Islet precursor cell (in vitro differentiated cells): ENCODE data around the gene PUSL1.

Experiments used
- DNase-seq: peaks from one replicate; pipeline ENCODE4 v3.0.0-alpha.2; 2018

PUSL1 gene

DNA sequence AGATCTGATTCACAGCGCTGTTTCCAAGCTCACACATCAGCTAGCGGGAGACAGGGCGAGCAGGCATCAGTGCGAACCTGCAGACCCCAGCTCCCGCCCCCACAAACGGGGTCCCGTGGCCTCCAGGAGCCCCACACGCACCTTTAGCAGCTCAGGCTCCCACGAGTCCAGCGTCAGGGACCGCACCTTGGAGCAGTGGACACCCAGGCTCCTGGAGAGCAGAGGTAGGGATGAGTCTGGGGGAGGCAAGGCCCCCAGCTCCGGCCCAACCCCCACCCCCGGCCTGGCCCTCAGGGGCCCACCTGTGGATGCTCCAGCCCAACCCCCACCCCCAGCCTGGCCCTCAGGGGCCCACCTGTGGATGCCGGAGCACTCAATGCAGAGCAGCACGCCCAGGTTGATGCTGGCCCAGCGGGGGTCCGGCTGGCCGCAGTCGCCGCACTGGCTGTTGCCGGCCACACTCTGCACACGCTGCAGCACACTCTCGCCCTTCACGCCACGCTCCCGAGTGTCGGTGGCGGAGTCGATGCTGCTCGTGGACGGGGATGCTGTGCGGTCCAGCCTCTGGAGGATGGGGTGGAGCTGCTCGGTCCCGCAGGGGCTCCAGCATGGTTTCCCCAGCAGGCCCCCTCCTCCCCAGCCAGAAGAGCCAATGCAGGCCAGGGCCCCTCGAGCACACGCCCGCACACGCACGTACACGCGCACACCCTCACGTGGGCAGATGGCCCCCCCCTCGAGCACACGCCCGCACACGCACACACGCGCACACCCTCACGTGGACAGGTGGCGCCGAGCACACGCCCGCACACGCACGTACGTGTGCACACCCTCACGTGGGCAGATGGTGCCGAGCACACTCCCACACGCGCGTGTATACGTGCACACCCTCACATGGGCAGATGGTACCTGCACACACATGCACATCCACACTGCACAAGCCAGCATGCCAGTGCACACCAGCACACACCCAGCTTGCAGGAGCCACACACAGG, 12.0 kb upstream of the PUSL1 start:
- no peak for DNase-seq

DNA sequence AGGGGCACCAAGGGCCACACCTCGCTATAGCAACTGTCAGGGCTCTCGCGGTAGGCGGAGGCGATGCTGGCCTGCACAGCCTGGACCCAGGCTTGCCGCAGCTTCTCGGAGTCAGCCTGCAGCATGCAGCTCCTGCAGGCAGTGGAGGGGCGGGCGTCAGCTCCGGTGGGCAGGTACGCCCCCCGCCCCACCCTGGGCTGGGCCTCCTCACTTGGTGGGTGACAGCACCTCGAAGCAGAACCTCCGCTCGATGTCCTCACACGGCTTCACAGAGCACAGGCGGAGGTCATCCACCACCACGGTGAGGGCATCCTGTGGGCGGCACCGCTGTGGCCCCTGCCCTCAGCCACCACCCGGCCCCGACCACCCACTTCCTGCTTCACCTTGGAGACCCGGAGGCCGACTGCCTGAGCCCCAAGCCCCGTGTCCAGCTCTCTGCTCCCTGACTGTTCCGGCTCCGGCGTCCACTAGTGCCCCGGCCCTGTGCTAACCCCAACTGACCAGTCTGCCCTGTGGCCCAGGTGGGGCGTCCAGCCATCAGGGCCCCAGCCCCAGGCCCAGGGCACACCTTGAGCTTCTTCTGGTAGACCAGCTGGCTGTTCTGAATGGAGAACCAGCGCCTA, 10.5 kb upstream of the PUSL1 start:
- no peak for DNase-seq

DNA sequence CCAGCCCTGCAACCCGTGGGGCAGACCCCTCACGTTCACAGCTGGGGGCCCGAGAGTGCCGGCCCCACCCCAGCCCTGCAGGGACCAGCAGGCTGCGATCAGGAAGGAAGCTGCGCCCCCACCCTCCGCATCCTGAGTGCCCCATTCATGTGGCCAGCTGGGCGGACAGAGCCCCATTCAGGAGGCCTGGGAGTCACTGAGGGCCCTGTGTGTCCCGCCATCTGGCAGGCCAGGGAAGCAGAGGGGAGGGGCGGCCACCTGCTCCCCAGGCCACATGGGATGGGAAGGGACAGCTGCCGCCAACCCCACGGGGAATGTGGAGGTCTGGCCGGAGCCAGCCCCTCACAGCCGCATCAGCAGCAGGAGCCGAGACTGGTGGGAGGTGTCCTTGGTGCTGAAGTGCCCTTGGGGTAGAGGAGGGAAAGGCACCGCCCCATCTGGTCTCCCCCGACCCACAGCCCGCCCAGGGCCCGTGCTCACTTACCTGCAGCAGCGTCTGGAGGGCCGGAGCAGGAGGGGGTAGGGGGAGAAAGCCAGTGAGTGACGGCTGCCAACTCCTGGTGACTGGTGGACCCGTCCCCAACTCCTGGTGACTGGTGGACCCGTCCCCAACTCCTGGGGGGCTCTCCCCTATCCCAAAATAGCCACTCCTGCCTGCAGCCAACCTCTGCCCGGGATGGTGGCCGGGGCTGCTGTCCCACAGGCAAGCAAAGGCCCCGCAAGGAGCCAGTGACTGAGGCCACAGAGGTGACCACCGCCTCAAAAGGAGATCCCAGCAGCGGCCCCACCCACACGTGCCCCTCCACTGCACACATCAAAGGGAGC, 9.3 kb upstream of the PUSL1 start:
- peak; percentile 80 for DNase-seq

DNA sequence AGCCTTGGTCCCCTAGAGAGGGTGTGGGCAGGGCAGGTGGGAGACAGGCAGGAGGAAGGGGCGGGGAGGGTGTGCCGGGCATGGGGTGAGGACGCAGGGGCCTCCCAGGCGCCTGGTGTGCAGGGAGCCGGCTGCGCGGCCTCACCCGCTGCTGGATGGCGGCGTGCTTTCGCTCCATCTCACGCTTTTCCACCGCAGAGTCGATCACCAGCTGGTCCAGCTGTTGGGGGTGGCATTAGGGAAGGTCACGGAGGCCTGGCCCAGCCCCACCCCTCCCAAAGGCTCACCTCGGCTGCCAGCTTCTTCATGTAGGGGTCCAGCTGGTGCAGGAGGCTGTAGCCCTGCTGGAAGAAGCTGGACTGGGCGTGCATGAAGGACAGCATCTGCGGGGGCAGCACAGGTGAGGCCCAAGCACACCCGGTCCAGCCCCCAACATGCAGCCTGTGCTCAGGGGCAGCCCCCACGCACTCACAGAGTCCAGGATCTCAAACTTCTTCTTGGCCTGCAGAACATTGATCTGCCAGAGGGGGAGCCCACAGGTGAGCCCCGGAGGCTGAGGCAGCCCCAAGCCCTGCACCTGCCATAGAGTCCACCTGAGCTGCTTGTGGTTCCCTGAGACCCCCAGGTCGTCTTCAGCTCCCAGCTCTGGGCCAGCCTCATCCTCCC, 8.6 kb upstream of the PUSL1 start:
- no peak for DNase-seq

GRCh38 chr1:1300352-1300739, 8.1 kb upstream of the PUSL1 start:
- no peak for DNase-seq

DNA sequence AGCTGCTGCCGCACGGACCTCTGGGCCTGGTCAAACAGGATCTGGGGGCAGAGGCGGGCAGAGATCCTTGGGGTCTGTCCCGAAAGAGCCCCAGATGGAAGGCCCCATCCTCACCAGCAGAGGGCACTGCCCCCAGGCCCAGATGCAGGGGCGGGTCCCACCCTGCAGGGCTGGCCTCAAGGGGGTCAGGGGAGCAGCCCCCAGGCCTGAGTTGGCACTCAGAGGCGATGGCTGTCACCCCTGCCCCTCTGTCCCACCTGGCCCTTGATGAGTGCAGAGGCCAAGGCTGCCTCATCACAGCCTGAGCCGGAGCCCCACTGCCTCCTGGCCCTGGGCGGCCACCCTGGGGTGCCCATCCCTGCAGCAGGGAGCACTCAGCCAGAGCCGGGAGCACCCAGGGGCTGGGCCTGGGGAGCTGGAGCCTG, 6.4 kb upstream of the PUSL1 start:
- DNase-seq: no peak

- no peak for DNase-seq
These were observed 5.4 kb upstream of the PUSL1 start for GRCh38 chr1:1302951-1303509.

DNA sequence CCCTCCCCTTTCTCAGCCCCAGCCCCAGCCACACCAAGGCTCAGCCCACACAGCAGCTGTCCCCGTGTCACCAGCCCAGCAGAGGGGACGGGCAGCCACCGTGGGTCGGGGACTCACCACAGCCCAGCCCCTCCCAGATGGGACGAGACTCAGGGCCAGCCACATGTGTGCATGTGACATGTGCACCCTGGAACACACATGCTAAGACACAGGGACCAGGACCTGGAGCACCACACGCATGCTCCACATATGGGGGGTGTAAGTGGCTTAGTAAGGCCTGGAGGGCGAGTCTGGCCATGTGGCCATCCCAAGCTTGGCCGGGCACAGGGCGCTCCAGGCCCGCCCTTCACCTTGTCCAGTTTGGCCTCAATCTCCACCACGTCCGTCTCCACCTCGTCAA, 4.7 kb upstream of the PUSL1 start:
- no peak for DNase-seq

DNA sequence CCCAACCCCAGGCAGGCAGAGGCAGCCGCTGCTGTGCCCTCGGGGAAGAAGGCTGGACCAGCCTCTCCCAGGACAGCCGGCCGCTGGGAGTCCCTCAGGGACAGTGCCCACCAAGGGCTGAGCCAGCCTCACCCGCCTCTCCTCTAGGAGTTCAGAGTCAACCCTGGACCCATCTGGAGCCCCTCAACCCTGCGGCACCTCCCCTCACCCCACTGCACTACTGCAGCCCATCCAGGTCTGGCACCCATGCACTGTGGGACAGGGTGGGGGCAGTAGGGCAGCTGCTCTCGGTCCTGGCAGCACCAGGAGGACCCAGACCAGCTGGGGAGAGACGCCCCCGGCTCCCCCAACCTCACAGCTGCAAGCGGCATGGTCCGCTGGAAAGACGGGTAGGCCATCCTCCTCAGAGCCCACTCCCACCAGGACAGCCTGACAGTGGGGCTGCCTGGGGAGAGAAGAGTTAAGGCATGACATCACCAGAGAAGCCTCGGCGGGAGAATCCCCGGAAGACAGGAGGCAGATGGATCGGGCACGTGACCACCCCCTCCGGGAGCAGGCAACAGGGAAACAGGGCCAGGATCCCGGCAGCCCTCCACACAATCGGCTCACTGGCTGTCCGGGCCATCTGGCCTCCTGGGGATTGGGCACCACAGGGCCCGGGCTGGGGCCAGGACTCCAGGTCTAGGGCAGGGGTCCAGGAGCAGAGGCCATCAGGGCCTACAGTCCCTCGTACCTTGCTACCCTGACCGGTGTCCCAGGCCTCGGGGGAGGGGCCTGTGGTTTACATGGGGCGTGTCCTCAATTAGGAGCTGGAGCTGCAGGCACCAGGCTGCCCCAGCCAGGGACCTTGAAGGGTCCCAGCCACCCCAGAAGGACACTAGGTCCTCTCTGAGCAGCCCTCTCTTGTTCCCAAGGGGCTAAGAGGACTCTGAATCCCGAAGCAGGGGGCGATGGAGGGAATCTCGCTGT, 3.8 kb upstream of the PUSL1 start:
- peak; percentile 95 for DNase-seq

DNA sequence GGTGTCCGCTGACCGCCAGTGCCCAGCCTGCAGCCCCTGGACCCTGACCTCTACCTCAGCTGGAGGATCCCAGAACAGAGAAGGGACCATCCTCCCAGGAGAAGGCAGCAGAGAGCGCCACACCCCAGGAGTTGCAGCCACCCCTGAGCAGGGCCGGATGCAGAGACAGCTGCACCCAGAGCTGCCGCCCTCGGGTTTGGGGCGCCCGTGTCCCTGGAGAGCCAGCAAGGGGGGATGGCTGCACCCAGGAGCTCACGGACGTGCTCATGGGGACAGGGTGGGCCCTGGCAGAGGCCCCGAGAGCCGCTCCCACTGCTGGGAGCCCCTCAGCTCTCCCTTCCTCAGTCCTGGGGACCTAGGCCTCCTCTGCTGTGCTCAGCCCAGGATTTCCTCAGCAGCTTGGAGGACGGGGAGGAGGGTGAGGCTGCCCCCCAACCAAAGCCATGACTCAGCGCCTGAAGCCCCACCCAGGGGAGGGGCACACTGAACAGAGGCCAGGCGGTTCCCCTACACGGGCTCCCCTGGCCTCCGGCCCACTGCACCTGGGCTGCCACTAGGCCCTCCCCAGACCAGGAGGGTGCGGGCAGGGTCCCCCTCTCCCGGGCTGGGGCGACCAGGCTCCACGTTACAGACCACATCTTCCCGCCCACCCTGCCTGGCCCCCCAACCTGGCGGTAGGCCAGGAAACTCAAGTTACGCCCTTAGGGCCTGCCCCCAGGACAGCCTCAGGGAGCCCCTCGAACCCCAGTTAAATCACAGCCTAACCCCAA, 2.9 kb upstream of the PUSL1 start:
- DNase-seq: peak; percentile 74

DNA sequence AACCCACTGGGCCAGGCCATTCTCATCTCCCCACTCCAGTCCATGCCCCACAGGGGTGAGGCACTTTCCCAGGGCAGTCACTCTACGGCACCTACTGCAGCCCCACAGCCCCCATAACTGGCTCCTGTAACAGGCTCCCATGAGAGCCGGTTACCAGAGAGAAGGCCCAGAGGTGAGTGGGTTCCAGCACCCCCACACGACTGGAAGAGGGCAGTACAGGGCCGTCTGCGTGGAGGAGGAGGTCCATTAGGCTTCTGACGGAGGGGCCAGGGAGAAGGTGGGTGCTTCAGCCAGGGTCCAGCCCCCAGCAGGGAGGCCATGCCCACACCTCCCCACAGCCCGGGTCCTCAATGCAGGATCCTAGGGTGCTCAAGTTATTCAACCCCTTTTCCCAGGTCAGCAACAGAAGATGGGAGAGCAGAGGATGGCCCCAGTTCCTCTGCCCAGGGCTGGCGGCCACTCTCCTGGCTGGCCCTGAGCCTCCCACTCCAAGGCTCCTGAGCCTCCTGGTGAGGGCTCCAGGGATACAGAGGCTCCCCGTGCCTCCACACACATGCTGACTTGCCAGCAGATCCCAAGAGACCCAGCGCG, 2.2 kb upstream of the PUSL1 start:
- no peak for DNase-seq

GRCh38 chr1:1306661-1307260, 1.6 kb upstream of the PUSL1 start:
- DNase-seq: no peak

- DNase-seq: no peak
These were observed 1.0 kb upstream of the PUSL1 start for GRCh38 chr1:1307261-1307922.

DNA sequence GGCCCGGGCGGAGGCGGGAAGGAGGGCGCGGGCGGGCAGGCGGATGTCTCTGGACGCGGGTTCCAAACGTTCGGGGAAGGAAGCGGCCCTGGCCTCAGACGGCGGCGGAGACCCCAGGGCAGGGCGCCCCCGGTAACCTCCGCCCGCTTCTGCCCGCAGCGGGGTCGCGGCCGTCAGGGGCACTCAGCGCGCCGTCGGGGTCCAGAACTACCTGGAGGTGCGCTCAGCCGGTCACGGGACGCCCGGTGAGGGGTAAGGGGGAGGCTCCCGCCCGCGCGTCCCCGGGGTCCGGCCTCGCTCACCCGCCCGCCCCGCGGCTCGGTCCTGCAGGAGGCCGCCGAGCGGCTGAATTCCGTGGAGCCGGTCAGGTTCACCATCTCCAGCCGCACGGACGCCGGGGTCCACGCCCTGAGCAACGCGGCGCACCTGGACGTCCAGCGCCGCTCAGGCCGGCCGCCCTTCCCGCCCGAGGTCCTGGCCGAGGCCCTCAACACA, 406 bp downstream of the PUSL1 start:
- DNase-seq: no peak

DNA sequence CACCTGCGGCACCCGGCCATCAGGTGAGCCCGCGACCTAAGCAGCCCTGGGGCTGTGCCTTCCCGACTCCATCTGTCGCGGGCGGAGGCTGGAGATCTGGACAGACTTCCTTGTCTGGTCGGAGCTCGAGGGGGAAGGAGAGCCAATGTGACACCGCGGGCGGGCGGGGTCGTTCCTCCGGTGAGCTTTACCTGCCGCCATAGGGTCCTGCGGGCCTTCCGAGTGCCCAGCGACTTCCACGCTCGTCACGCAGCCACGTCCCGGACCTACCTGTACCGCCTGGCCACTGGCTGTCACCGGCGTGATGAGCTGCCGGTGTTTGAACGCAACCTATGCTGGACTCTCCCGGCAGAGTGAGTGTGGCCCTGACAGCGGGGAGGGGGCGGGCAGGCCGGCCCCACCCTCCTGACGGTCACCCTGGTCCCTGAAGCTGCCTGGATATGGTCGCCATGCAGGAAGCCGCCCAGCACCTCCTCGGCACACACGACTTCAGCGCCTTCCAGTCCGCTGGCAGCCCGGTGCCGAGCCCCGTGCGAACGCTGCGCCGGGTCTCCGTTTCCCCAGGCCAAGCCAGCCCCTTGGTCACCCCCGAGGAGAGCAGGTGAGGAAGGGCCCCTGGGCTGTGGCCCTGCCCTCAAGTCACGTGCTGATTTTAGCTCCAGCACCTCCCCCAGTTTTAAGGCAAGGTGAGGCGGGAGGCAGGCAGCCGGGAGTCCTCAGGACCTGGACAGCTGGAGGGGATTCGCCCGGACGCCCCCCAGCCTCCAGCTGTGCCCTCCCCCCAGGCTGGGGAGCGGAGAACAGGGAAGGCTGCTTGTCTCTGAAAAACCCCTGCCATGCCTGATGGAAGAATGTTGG, 1.1 kb downstream of the PUSL1 start:
- peak; percentile 70 for DNase-seq

DNA sequence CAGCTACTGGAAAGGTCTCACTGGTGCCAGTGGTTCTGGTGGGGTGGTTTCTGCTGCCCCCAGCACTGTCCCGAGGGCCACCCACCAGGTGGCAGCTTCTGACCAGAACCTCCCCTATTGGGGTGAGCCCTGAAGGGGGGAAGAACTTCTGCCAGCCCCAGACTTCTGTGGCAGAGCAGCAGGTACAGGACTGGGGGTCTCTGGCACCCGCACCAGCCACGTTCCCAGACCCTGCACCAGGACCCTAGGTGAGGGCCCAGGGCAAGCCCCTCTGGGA, 1.6 kb downstream of the PUSL1 start:
- no peak for DNase-seq

GRCh38 chr1:1310476-1311053, 2.2 kb downstream of the PUSL1 start:
- no peak for DNase-seq
